ENCODE measurements around the gene ERN1.
A peak's percentile ranks its signal among the peaks of the same experiment; 100 is the strongest.

Gene ERN1

GRCh38 chr17:64117981-64118979 is 11.7 kb downstream of the ERN1 start:
- no peak overlapping the region for H3K27ac ChIP-seq

GRCh38 chr17:64115822-64116534 is 14.0 kb downstream of the ERN1 start:
- Histone ChIP-seq H3K36me3 (replicated peaks) (no peaks in the 10 kb centered on the region), H3K4me3 (ENCODE audit: low read depth, low read length) (no peak overlapping the region), H3K27ac (peak overlapping the region; percentile 75), H3K27me3 (replicated peaks) (no peaks in the 10 kb centered on the region)
- TF ChIP-seq CTCF (IDR thresholded peaks at IDR 0.05; ENCODE audit: low read depth, low read length, missing control alignments) = no peak
- in situ Hi-C loops (cut with HindIII; ENCODE audit: low pct_ligation_motif_present, low sequenced_read_pairs) = no loop called here
- peak; percentile 58 for DNase-seq

More at GRCh38 chr17:64117981-64118979, 11.7 kb downstream of the ERN1 start:
- no peak for TF ChIP-seq CTCF (IDR thresholded peaks at IDR 0.05; ENCODE audit: low read depth, low read length, missing control alignments)
- Histone ChIP-seq H3K27me3 (replicated peaks) (no peaks in the 10 kb centered on the region), H3K4me3 (ENCODE audit: low read depth, low read length) (no peak overlapping the region), H3K36me3 (replicated peaks) (no peaks in the 10 kb centered on the region)
- DNase-seq = no peak
- in situ Hi-C loops (cut with HindIII; ENCODE audit: low pct_ligation_motif_present, low sequenced_read_pairs) = no loop called here

- Histone ChIP-seq H3K4me3 (ENCODE audit: low read depth, low read length) (no peak overlapping the region), H3K27ac (no peak overlapping the region), H3K36me3 (replicated peaks) (no peaks in the 10 kb centered on the region), H3K27me3 (replicated peaks) (no peaks in the 10 kb centered on the region)
- in situ Hi-C loops (cut with HindIII; ENCODE audit: low pct_ligation_motif_present, low sequenced_read_pairs) = no loop called here
- no peak for TF ChIP-seq CTCF (IDR thresholded peaks at IDR 0.05; ENCODE audit: low read depth, low read length, missing control alignments)
- DNase-seq = no peak
Measured at GRCh38 chr17:64115043-64115698, 14.8 kb downstream of the ERN1 start.

GRCh38 chr17:64113006-64113405 is 16.9 kb downstream of the ERN1 start:
- no peaks in the 10 kb centered on the region for H3K27me3 ChIP-seq (replicated peaks)
- no peak for DNase-seq
- H3K36me3 ChIP-seq (replicated peaks) = no peaks in the 10 kb centered on the region
- no peak for TF ChIP-seq CTCF (IDR thresholded peaks at IDR 0.05; ENCODE audit: low read depth, low read length, missing control alignments)
- in situ Hi-C loops (cut with HindIII; ENCODE audit: low pct_ligation_motif_present, low sequenced_read_pairs) = no loop called here
- no peak overlapping the region for H3K27ac ChIP-seq
- H3K4me3 ChIP-seq (ENCODE audit: low read depth, low read length) = no peak overlapping the region

GRCh38 chr17:64111831-64112230 is 18.1 kb downstream of the ERN1 start:
- Histone ChIP-seq H3K4me3 (ENCODE audit: low read depth, low read length) (no peak overlapping the region), H3K27me3 (replicated peaks) (no peaks in the 10 kb centered on the region), H3K36me3 (replicated peaks) (no peaks in the 10 kb centered on the region), H3K27ac (no peak overlapping the region)
- in situ Hi-C loops (cut with HindIII; ENCODE audit: low pct_ligation_motif_present, low sequenced_read_pairs) = no loop called here
- DNase-seq = no peak
- no peak for TF ChIP-seq CTCF (IDR thresholded peaks at IDR 0.05; ENCODE audit: low read depth, low read length, missing control alignments)

Measured in brain microvascular endothelial cell (primary cell).